A549 (cell line): ENCODE measurements around the gene LAPTM5. TPM values are rescaled to one million over a fixed set of nuclear protein-coding genes. Genes with fewer than 3 reads are reported as not detected.
"Not testable (repeated sequence)": the region's sequence is repeated elsewhere in the genome, so short reads cannot be mapped to it uniquely, and the experiment has no call there.

Source experiments
- ATAC-seq, 2 experiments: fragments of 200-7000 bp in 1 of 2; fragments of >200 bp in 1 of 2; cut with Nextera tagmentation in 1 of 2; cut with Tn5 transposase in 1 of 2; 3 replicates each; pipeline versions ENCODE4 v1.8.0 to v1.9.1; 2018 to 2020; ENCODE audit warnings: mild to moderate bottlenecking in 1 of 2, moderate library complexity in 1 of 2
- CTCF ChIA-PET: fragments of 300-600 bp; sonication (Branson Sonifier 250); formaldehyde crosslinking; extraction: SDS; loops from one replicate; lab custom pipeline; 2021; ENCODE audit warnings: antibody characterized with exemption, inconsistent platforms; lab: Yijun Ruan, JAX
- POLR2A ChIA-PET: fragments of 350-600 bp; formaldehyde crosslinking; extraction: SDS; loops from one replicate; lab custom pipeline; 2021; ENCODE audit warnings: antibody characterized with exemption, inconsistent platforms; lab: Yijun Ruan, JAX
- DNase-seq, 2 experiments: peaks; one replicate each; pipeline versions ENCODE4 v3.0.0 to v3.0.0-alpha.2; 2011 to 2016; ENCODE audit warnings: low read depth in 1 of 2, low spot score in 1 of 2
- FAIRE-seq: peaks from 2 replicates; lab custom pipeline; 2011; peaks lifted over from hg19 to GRCh38; lab: Jason Lieb, UNC
- H3K27ac ChIP-seq, 2 experiments: fragments of >200 bp; sonication (Bioruptor Twin); formaldehyde crosslinking; 3 replicates each; pipeline ENCODE4 v1.5.1; 2016 to 2017
- H3K4me1 ChIP-seq: fragments of >200 bp; sonication (Bioruptor Twin); formaldehyde crosslinking; 3 replicates; pipeline ENCODE4 v1.6.1; 2016
- H3K4me2 ChIP-seq: fragments of >200 bp; sonication (Bioruptor Twin); formaldehyde crosslinking; 3 replicates; pipeline ENCODE4 v1.6.1; 2016
- H3K4me3 ChIP-seq: fragments of >200 bp; sonication (Bioruptor Twin); formaldehyde crosslinking; 3 replicates; pipeline ENCODE4 v1.5.1; 2016
- H3K9me3 ChIP-seq: fragments of >200 bp; sonication (Bioruptor Twin); formaldehyde crosslinking; 3 replicates; pipeline ENCODE4 v1.6.1; 2016
- ATOH8 ChIP-seq: fragments of 250-450 bp; sonication (Bioruptor Pico); IDR thresholded peaks from 2 replicates; pipeline ENCODE4 v1.5.0; 2020; ENCODE audit warnings: low read depth, mild to moderate bottlenecking, moderate library complexity
- BCL3 ChIP-seq: fragments of >200 bp; sonication (Bioruptor Twin); formaldehyde crosslinking; IDR thresholded peaks from 3 replicates; pipeline ENCODE4 v1.6.1; 2016
- CBX2 ChIP-seq: fragments of 200-600 bp; sonication (generic); IDR thresholded peaks from 2 replicates; pipeline ENCODE4 v1.6.1; 2016; ENCODE audit warnings: low read depth, mild to moderate bottlenecking, borderline replicate concordance
- CBX8 ChIP-seq: fragments of 200-600 bp; sonication (generic); IDR thresholded peaks from 2 replicates; pipeline ENCODE4 v1.6.1; 2016
- CTCF ChIP-seq: fragments of >200 bp; sonication (Bioruptor Twin); formaldehyde crosslinking; IDR thresholded peaks from 3 replicates; pipeline ENCODE4 v1.5.1; 2016
- ELK1 ChIP-seq: fragments of 150-350 bp; IDR thresholded peaks from 2 replicates; pipeline ENCODE4 v1.6.1; 2014; ENCODE audit warnings: low read depth, mild to moderate bottlenecking, low read length
- FOSB ChIP-seq: fragments of 250-450 bp; sonication (Bioruptor Pico); IDR thresholded peaks from 2 replicates; pipeline ENCODE4 v1.5.0; 2020; ENCODE audit warnings: mild to moderate bottlenecking, moderate library complexity
- HDAC2 ChIP-seq: fragments of 200-600 bp; sonication (generic); IDR thresholded peaks from 2 replicates; pipeline ENCODE4 v1.6.1; 2016
- HMGXB4 ChIP-seq: fragments of 250-450 bp; sonication (Bioruptor Pico); IDR thresholded peaks from 2 replicates; pipeline ENCODE4 v1.5.0; 2021; ENCODE audit warnings: mild to moderate bottlenecking, moderate library complexity, borderline replicate concordance
- HOXB13 ChIP-seq: fragments of 250-450 bp; sonication (Bioruptor Pico); IDR thresholded peaks from 2 replicates; pipeline ENCODE4 v1.5.0; 2020; ENCODE audit warnings: low read depth, mild to moderate bottlenecking, moderate library complexity
- HOXB5 ChIP-seq: fragments of 250-450 bp; sonication (Bioruptor Pico); IDR thresholded peaks from 2 replicates; pipeline ENCODE4 v1.5.0; 2020; ENCODE audit warnings: mild to moderate bottlenecking, moderate library complexity
- MAX ChIP-seq: IDR thresholded peaks from 2 replicates; pipeline ENCODE4 v1.6.1; 2012
- PHF8 ChIP-seq: fragments of 200-600 bp; sonication (generic); IDR thresholded peaks from 2 replicates; pipeline ENCODE4 v1.6.1; 2016; ENCODE audit warnings: low read depth, mild to moderate bottlenecking, antibody characterized with exemption, moderate library complexity, borderline replicate concordance
- POLR2AphosphoS2 ChIP-seq: conservative IDR thresholded peaks from 2 replicates; pipeline ENCODE4 v1.6.1; 2012; ENCODE audit warnings: low read length, improper control_type of control experiment, inconsistent platforms
- RARB ChIP-seq: fragments of 250-450 bp; sonication (Bioruptor Pico); IDR thresholded peaks from 2 replicates; pipeline ENCODE4 v1.8.0; 2021; ENCODE audit warnings: mild to moderate bottlenecking, moderate library complexity
- RFX5 ChIP-seq: fragments of 450-650 bp; IDR thresholded peaks from 2 replicates; pipeline ENCODE4 v1.7.1; 2014; ENCODE audit warnings: antibody characterized with exemption, mild to moderate bottlenecking, moderate library complexity
- TP53 ChIP-seq: fragments of 250-450 bp; sonication (Bioruptor Pico); IDR thresholded peaks from 2 replicates; pipeline ENCODE4 v1.5.0; 2021; ENCODE audit warnings: mild to moderate bottlenecking, moderate library complexity
- ZC3H11A ChIP-seq: fragments of 450-650 bp; IDR thresholded peaks from 2 replicates; pipeline ENCODE4 v1.6.1; 2014; ENCODE audit warnings: antibody characterized with exemption, mild to moderate bottlenecking
- WGBS: methylation state at CpG from one replicate; pipeline ENCODE4 v1.1.6; 2017; ENCODE audit errors: missing lambda C conversion rate; 5-methylcytosine and 5-hydroxymethylcytosine counted together
- polyA plus RNA-seq, 4 experiments: library from polyadenylated mRNA; depleted of rRNA in 3 of 4; stranded (reverse); fragments of >200 nt; fragmentation: RNase III in 1 of 4; extraction: RNeasy Plus Mini Kit Qiagen cat#74134 plus additional on column Dnase treatment in 1 of 4; gene quantifications; 2 replicates in 3 of 4; 3 replicates in 1 of 4; pipeline ENCODE4 v1.2.3, GENCODE V29; 2011 to 2017

Gene LAPTM5
- polyA plus RNA-seq, 2 of the 4 experiments (the other 2 are of a cell fraction): 0.06 to 0.22 TPM

- H3K4me1 ChIP-seq: no peaks in the 10 kb centered on the region
- no peak for FAIRE-seq
- no peak for DNase-seq
- no peak for ATAC-seq
- no peaks in the 10 kb centered on the region for H3K9me3 ChIP-seq
- POLR2A ChIA-PET: no interaction called here
- CTCF ChIA-PET: interaction anchor here (0.6 to 2.8 kb wide), 7 partner anchors 10 to 285 kb away, joined by 3 to 10 read pairs (median 5); partner anchors contain the start of gene LAPTM5
- no peak overlapping the region for H3K4me3 ChIP-seq
- TF ChIP-seq HOXB5 (CRISPR knock-in tag) (no peak), PHF8 (no peak), CBX2 (no peak), ZC3H11A (no peak), RARB (CRISPR knock-in tag) (no peak), MAX (no peak)
- H3K27ac ChIP-seq: no peak overlapping the region
- WGBS: 77% methylated on average over 13 of the region's 20 CpGs
- no peak overlapping the region for H3K4me2 ChIP-seq
Observed at GRCh38 chr1:30768830-30769718, 11.5 kb upstream of the LAPTM5 start.

GRCh38 chr1:30768159-30768829 lies 10.7 kb upstream of the LAPTM5 start:
- H3K27ac ChIP-seq: no peak overlapping the region
- no peaks in the 10 kb centered on the region for H3K9me3 ChIP-seq
- ChIA-PET POLR2A (no interaction called here), CTCF (interaction anchor here (0.9 to 2.8 kb wide), 5 partner anchors 10 to 49 kb away, joined by 3 to 10 read pairs (median 9); partner anchors contain the start of gene LAPTM5)
- H3K4me3 ChIP-seq: no peak overlapping the region
- DNase-seq (no peak), FAIRE-seq (no peak), ATAC-seq (no peak)
- H3K4me2 ChIP-seq: no peak overlapping the region
- 69% methylated on average over 7 of the region's 9 CpGs for WGBS
- H3K4me1 ChIP-seq: no peaks in the 10 kb centered on the region
- TF ChIP-seq RFX5 (no peak), HDAC2 (no peak), ATOH8 (no peak), CBX8 (no peak), FOSB (CRISPR knock-in tag) (no peak)

GRCh38 chr1:30766948-30767347 lies 9.4 kb upstream of the LAPTM5 start:
- CTCF ChIA-PET: interaction anchor here (0.9 to 2.8 kb wide), 5 partner anchors 8 to 47 kb away, joined by 3 to 9 read pairs (median 4); partner anchors contain the start of gene LAPTM5
- ATAC-seq, H3K4me2 ChIP-seq, FAIRE-seq, H3K4me1 ChIP-seq, DNase-seq, H3K9me3 ChIP-seq, POLR2A ChIA-PET, H3K4me3 ChIP-seq, H3K27ac ChIP-seq: not testable (repeated sequence)
- WGBS: 46% methylated on average over 7 of the region's 8 CpGs

GRCh38 chr1:30765556-30766434 lies 8.2 kb upstream of the LAPTM5 start:
- POLR2A ChIA-PET: no interaction called here
- Histone ChIP-seq H3K4me3 (no peak overlapping the region), H3K4me1 (no peaks in the 10 kb centered on the region), H3K4me2 (no peak overlapping the region), H3K27ac (no peak overlapping the region), H3K9me3 (no peaks in the 10 kb centered on the region)
- no peak for DNase-seq
- 74% methylated on average over 14 of the region's 15 CpGs for WGBS
- no peak for FAIRE-seq
- ATAC-seq: no peak
- CTCF ChIA-PET: interaction anchor here (1.1 to 1.4 kb wide), 4 partner anchors 9 to 36 kb away, joined by 3 to 7 read pairs (median 4); no protein-coding TSS in a partner anchor
- TF ChIP-seq BCL3 (no peak), POLR2AphosphoS2 (no peak), HOXB13 (CRISPR knock-in tag) (no peak), TP53 (CRISPR knock-in tag) (no peak), CTCF (no peak), HMGXB4 (CRISPR knock-in tag) (no peak), ELK1 (no peak)
